ENCODE data around the gene SYPL1. TPM values are rescaled to one million over a fixed set of nuclear protein-coding genes. Genes with fewer than 3 reads are reported as not detected.

SYPL1 gene
- total RNA-seq, 3 donors from 2014 or later: 96.2 to 116 (median 98.3) TPM

GRCh38 chr7:106098889-106099288 is 13.2 kb downstream of the SYPL1 start:
- no peaks in the 10 kb centered on the region for H3K4me1 ChIP-seq
- no peak overlapping the region for H3K27ac ChIP-seq
- H3K36me3 ChIP-seq: no peaks in the 10 kb centered on the region
- H3K4me3 ChIP-seq: no peak overlapping the region
- intact Hi-C loops (cut with DNase I; ENCODE audit: low total_unique reads): no loop called here
- H3K27me3 ChIP-seq: no peaks in the 10 kb centered on the region
- no peak for TF ChIP-seq POLR2A (IDR thresholded peaks at IDR 0.05)
- TF ChIP-seq POLR2AphosphoS5 (IDR thresholded peaks at IDR 0.05): no peak
- no peak for TF ChIP-seq CTCF (IDR thresholded peaks at IDR 0.05)
- H3K9me3 ChIP-seq: no peaks in the 10 kb centered on the region
- no peak for DNase-seq (ENCODE audit: low spot score in 2 of 2)

DNA sequence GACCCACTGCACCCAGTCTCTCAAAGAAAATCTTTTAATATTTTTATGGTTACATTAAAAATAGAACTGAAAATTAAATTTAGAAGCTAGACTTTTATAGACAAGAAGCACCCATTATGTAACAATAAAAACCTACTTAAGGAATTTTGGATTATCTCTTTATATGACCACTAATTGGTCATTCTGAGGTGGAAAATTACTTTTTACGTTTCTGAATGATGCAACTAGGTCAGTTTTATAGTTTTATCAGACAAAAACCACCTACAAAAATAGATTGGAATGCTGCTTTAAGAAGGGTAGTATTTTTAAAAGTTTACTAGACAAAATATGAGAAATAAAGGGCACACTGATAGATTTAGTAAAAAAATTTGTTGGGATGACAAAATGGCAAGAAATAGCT is 16.5 kb downstream of the SYPL1 start:
- H3K27me3 ChIP-seq: no peaks in the 10 kb centered on the region
- TF ChIP-seq CTCF (IDR thresholded peaks at IDR 0.05): no peak
- no peak for TF ChIP-seq POLR2AphosphoS5 (IDR thresholded peaks at IDR 0.05)
- TF ChIP-seq POLR2A (IDR thresholded peaks at IDR 0.05): no peak
- DNase-seq (ENCODE audit: low spot score in 2 of 2): no peak
- no peaks in the 10 kb centered on the region for H3K9me3 ChIP-seq
- intact Hi-C loops (cut with DNase I; ENCODE audit: low total_unique reads): no loop called here
- no peaks in the 10 kb centered on the region for H3K36me3 ChIP-seq
- no peaks in the 10 kb centered on the region for H3K4me1 ChIP-seq
- H3K27ac ChIP-seq: no peak overlapping the region
- no peak overlapping the region for H3K4me3 ChIP-seq

- H3K4me1 ChIP-seq: no peaks in the 10 kb centered on the region
- TF ChIP-seq CTCF (IDR thresholded peaks at IDR 0.05) (no peak), POLR2A (IDR thresholded peaks at IDR 0.05) (no peak), POLR2AphosphoS5 (IDR thresholded peaks at IDR 0.05) (no peak)
- H3K27me3 ChIP-seq: no peaks in the 10 kb centered on the region
- intact Hi-C loops (cut with DNase I; ENCODE audit: low total_unique reads): no loop called here
- H3K9me3 ChIP-seq: no peaks in the 10 kb centered on the region
- DNase-seq (ENCODE audit: low spot score in 2 of 2): no peak
- no peak overlapping the region for H3K27ac ChIP-seq
- H3K4me3 ChIP-seq: no peak overlapping the region
- no peaks in the 10 kb centered on the region for H3K36me3 ChIP-seq
Measured at GRCh38 chr7:106094780-106095179, 17.3 kb downstream of the SYPL1 start.

DNA sequence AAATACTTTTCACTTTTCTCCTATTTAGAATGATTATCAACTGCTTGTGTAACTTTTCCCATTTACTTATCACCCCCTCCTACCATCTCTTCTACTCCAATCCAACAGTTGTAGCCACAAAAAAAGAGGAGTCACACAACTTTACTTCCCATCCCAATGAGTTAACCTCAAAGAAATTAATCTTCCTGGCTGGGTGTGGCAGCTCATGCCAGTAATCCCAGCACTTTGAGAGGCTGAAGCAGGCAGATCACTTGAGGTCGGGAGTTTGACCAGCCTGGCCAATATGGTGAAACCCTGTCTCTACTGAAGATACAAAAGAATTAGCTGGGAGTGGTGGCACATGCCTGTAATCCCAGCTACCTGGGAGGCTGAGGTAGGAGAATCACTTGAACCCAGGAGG is 19.9 kb downstream of the SYPL1 start:
- Histone ChIP-seq H3K27me3 (no peaks in the 10 kb centered on the region), H3K4me1 (no peaks in the 10 kb centered on the region), H3K4me3 (no peak overlapping the region), H3K36me3 (no peaks in the 10 kb centered on the region), H3K27ac (no peak overlapping the region), H3K9me3 (no peaks in the 10 kb centered on the region)
- intact Hi-C loops (cut with DNase I; ENCODE audit: low total_unique reads): no loop called here
- DNase-seq (ENCODE audit: low spot score in 2 of 2): no peak
- TF ChIP-seq POLR2A (IDR thresholded peaks at IDR 0.05): no peak
- TF ChIP-seq CTCF (IDR thresholded peaks at IDR 0.05): no peak
- TF ChIP-seq POLR2AphosphoS5 (IDR thresholded peaks at IDR 0.05): no peak

- Histone ChIP-seq H3K36me3 (no peaks in the 10 kb centered on the region), H3K27me3 (no peaks in the 10 kb centered on the region), H3K27ac (no peak overlapping the region), H3K4me1 (no peaks in the 10 kb centered on the region), H3K4me3 (no peak overlapping the region), H3K9me3 (no peaks in the 10 kb centered on the region)
- intact Hi-C loops (cut with DNase I; ENCODE audit: low total_unique reads): no loop called here
- TF ChIP-seq CTCF (IDR thresholded peaks at IDR 0.05): no peak
- no peak for TF ChIP-seq POLR2AphosphoS5 (IDR thresholded peaks at IDR 0.05)
- DNase-seq (ENCODE audit: low spot score in 2 of 2): no peak
Measured at GRCh38 chr7:106089647-106090046, 22.5 kb downstream of the SYPL1 start.
